HCT116 (cell line): Measurements from ENCODE around the gene RFX1. TPM values are rescaled to one million over a fixed set of nuclear protein-coding genes. Genes with fewer than 3 reads are reported as not detected.
"Not testable (repeated sequence)": the region's sequence is repeated elsewhere in the genome, so short reads cannot be mapped to it uniquely, and the experiment has no call there.

Experiments
- ATAC-seq: fragments of 200-7000 bp; cut with Tn5 transposase; 2 replicates; pipeline ENCODE4 v1.9.1; 2020; ENCODE audit warnings: mild to moderate bottlenecking, moderate library complexity
- BruUV-seq: library from RNA; stranded (reverse); fragments of 400-500 nt; replicated peaks from 2 replicates; lab custom pipeline; 2021; lab: Mats Ljungman, UMichigan
- CTCF ChIA-PET: fragments of 300-600 bp; sonication (Branson Sonifier 250); formaldehyde crosslinking; loops from one replicate; lab custom pipeline; 2021; ENCODE audit warnings: antibody characterized with exemption; lab: Charles Lee
- POLR2A ChIA-PET: fragments of 300-600, 350-600 bp; sonication (Branson Sonifier 250); formaldehyde crosslinking; loops from one replicate; lab custom pipeline; 2021; ENCODE audit warnings: antibody characterized with exemption; lab: Charles Lee
- RAD21 ChIA-PET, 2 experiments: fragments of 300-600 bp; sonication (Branson Sonifier 250); formaldehyde crosslinking; loops; one replicate each; lab custom pipeline; 2023; ENCODE audit warnings: low total read pairs in 2 of 2; ENCODE audit not compliant: uncharacterized antibody in 2 of 2, unreplicated experiment in 2 of 2, low non-redundant PET in 1 of 2; lab: Charles Lee
- DNase-seq: peaks from one replicate; pipeline ENCODE4 v3.0.0-alpha.2; 2010; ENCODE audit warnings: low read depth, low spot score
- H2AFZ ChIP-seq: fragments of 200-600 bp; shearing (Covaris generic), sonication (generic); 2 replicates; pipeline ENCODE4 v1.6.1; 2017; ENCODE audit warnings: low read depth, mixed run types, mixed read lengths, antibody characterized with exemption, low read length; ENCODE audit not compliant: poor library complexity, severe bottlenecking
- H3K27ac ChIP-seq: 2 replicates; pipeline ENCODE4 v1.5.1; 2012; ENCODE audit warnings: low read depth, low read length
- H3K27me3 ChIP-seq: fragments of 200-600 bp; sonication (generic); 2 replicates; pipeline ENCODE4 v1.6.1; 2016; ENCODE audit warnings: mixed run types, low read length, mixed read lengths; ENCODE audit not compliant: insufficient read depth
- H3K36me3 ChIP-seq, 2 experiments: fragments of 200-500 bp in 1 of 2; fragments of 200-600 bp in 1 of 2; sonication (Bioruptor generic) in 1 of 2; sonication (generic) in 1 of 2; 2 replicates each; pipeline versions ENCODE4 v1.5.1 to v1.6.1; 2014 to 2016; ENCODE audit warnings: low read length in 2 of 2, inconsistent platforms in 1 of 2, mixed read lengths in 1 of 2, mixed run types in 1 of 2; ENCODE audit not compliant: insufficient read depth in 2 of 2, control insufficient read depth in 1 of 2
- H3K4me1 ChIP-seq, 2 experiments: fragments of 200-600 bp in 1 of 2; sonication (generic) in 1 of 2; 2 replicates each; pipeline versions ENCODE4 v1.5.1 to v1.6.1; 2012 to 2017; ENCODE audit warnings: low read length in 2 of 2, inconsistent platforms in 1 of 2, mild to moderate bottlenecking in 1 of 2, mixed read lengths in 1 of 2, mixed run types in 1 of 2, moderate library complexity in 1 of 2; ENCODE audit not compliant: insufficient read depth in 2 of 2, control insufficient read depth in 1 of 2
- H3K4me2 ChIP-seq: fragments of 200-600 bp; sonication (generic); 2 replicates; pipeline ENCODE4 v1.6.1; 2017; ENCODE audit warnings: mixed run types, low read length, mixed read lengths
- H3K4me3 ChIP-seq, 2 experiments: fragments of 200-600 bp in 1 of 2; sonication (generic) in 1 of 2; replicated peaks in 1 of 2; 2 replicates each; pipeline ENCODE4 v1.5.1; 2011 to 2016; ENCODE audit warnings: low read length in 2 of 2, control low read depth in 1 of 2, low read depth in 1 of 2, mild to moderate bottlenecking in 1 of 2, mixed read lengths in 1 of 2, mixed run types in 1 of 2
- H3K79me2 ChIP-seq: fragments of 200-600 bp; sonication (generic); 2 replicates; pipeline ENCODE4 v1.6.1; 2017; ENCODE audit warnings: mild to moderate bottlenecking, mixed run types, low read length, moderate library complexity, mixed read lengths; ENCODE audit not compliant: insufficient read depth
- H3K9ac ChIP-seq: fragments of 200-600 bp; sonication (generic); 2 replicates; pipeline ENCODE4 v1.6.1; 2016; ENCODE audit warnings: low read length, mixed read lengths
- H3K9me2 ChIP-seq: fragments of 200-600 bp; sonication (generic), shearing (Covaris generic); 2 replicates; pipeline ENCODE4 v1.6.1; 2017; ENCODE audit warnings: mixed run types, mild to moderate bottlenecking, moderate library complexity; ENCODE audit not compliant: insufficient read depth
- H3K9me3 ChIP-seq, 2 experiments: fragments of 200-500 bp in 1 of 2; fragments of 200-600 bp in 1 of 2; sonication (Bioruptor generic) in 1 of 2; sonication (generic) in 1 of 2; 2 replicates each; pipeline ENCODE4 v1.6.1; 2014 to 2017; ENCODE audit warnings: low read length in 2 of 2, mixed read lengths in 2 of 2, inconsistent platforms in 1 of 2, low read depth in 1 of 2, mild to moderate bottlenecking in 1 of 2, mixed run types in 1 of 2, moderate library complexity in 1 of 2; ENCODE audit not compliant: control insufficient read depth in 1 of 2, insufficient read depth in 1 of 2
- H4K20me1 ChIP-seq: fragments of 200-600 bp; sonication (generic), shearing (Covaris generic); 2 replicates; pipeline ENCODE4 v1.6.1; 2017; ENCODE audit warnings: mixed run types, mild to moderate bottlenecking, moderate library complexity; ENCODE audit not compliant: insufficient read depth
- CBX3 ChIP-seq: IDR thresholded peaks from 2 replicates; pipeline ENCODE4 v1.6.1; 2012; ENCODE audit warnings: low read depth
- RAD21 ChIP-seq: IDR thresholded peaks from 2 replicates; pipeline ENCODE4 v1.6.1; 2012; ENCODE audit warnings: low read depth, mild to moderate bottlenecking
- ZFX ChIP-seq: fragments of 450-650 bp; IDR thresholded peaks from 2 replicates; pipeline ENCODE4 v1.6.1; 2017
- intact Hi-C: fragments of 100-400 bp; cut with micrococcal nuclease; formaldehyde crosslinking; loops from 2 replicates; pipeline ENCODE4 v1.10.0; 2022
- total RNA-seq: library from RNA; stranded (reverse); gene quantifications from one replicate; pipeline ENCODE4 v1.2.1, GENCODE V29; 2021; ENCODE audit not compliant: unreplicated experiment
- TF ChIP-seq, protein P1 (sequence below), 3 experiments: fragments of 200-600 bp in 1 of 3; sonication (generic) in 1 of 3; IDR thresholded peaks in 2 of 3; conservative IDR thresholded peaks in 1 of 3; 2 replicates each; pipeline ENCODE4 v1.5.1; 2012 to 2017; ENCODE audit warnings: low read depth in 2 of 3, low read length in 2 of 3, antibody characterized with exemption in 1 of 3, borderline replicate concordance in 1 of 3, control low read depth in 1 of 3, mild to moderate bottlenecking in 1 of 3, mixed read lengths in 1 of 3, mixed run types in 1 of 3, moderate library complexity in 1 of 3; ENCODE audit not compliant: insufficient read depth in 1 of 3
- TF ChIP-seq, protein P2 (sequence below): IDR thresholded peaks from 2 replicates; pipeline ENCODE4 v1.6.1; 2011; ENCODE audit warnings: mild to moderate bottlenecking, low read length, moderate library complexity; ENCODE audit not compliant: insufficient replicate concordance; ENCODE audit errors: extremely low read depth

RFX1 gene
- total RNA-seq, 1 experiment from 2014 or later: 16.3 TPM

GRCh38 chr19:14042659-14043608 lies 36.8 kb upstream of the RFX1 start:
- H3K36me3 ChIP-seq, H3K4me1 ChIP-seq, H3K4me3 ChIP-seq, H2AFZ ChIP-seq, H3K27me3 ChIP-seq, H3K79me2 ChIP-seq, H3K4me2 ChIP-seq, POLR2A ChIA-PET, RAD21 ChIA-PET, H4K20me1 ChIP-seq, intact Hi-C loops, BruUV-seq, H3K9me3 ChIP-seq, H3K9me2 ChIP-seq, H3K27ac ChIP-seq: not testable (repeated sequence)
- ATAC-seq: peak; percentile 97
- 0 out of 2 replicates have a peak overlapping the region, but pooled peaks have one; percentile 33 for H3K9ac ChIP-seq
- CTCF ChIA-PET: interaction anchor here (0.9 to 4.7 kb wide), 4 partner anchors 10 to 94 kb away, joined by 3 to 31 read pairs (median 6); partner anchors contain the start of genes ASF1B and IL27RA
- peak; percentile 50; the same call in 1 of the 2 replicates for TF ChIP-seq RAD21
- TF ChIP-seq, protein P1, sequence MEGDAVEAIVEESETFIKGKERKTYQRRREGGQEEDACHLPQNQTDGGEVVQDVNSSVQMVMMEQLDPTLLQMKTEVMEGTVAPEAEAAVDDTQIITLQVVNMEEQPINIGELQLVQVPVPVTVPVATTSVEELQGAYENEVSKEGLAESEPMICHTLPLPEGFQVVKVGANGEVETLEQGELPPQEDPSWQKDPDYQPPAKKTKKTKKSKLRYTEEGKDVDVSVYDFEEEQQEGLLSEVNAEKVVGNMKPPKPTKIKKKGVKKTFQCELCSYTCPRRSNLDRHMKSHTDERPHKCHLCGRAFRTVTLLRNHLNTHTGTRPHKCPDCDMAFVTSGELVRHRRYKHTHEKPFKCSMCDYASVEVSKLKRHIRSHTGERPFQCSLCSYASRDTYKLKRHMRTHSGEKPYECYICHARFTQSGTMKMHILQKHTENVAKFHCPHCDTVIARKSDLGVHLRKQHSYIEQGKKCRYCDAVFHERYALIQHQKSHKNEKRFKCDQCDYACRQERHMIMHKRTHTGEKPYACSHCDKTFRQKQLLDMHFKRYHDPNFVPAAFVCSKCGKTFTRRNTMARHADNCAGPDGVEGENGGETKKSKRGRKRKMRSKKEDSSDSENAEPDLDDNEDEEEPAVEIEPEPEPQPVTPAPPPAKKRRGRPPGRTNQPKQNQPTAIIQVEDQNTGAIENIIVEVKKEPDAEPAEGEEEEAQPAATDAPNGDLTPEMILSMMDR (IDR thresholded peaks at IDR 0.05 in 2 of 3, conservative IDR thresholded peaks at IDR 0.05 in 1 of 3; ENCODE audit: borderline replicate concordance in 1 of 3, insufficient read depth in 1 of 3, low read depth in 2 of 3, low read length in 2 of 3): peak; percentile 59 to 70 (median 62); a peak in 5 of 6 replicates
- DNase-seq: peak; percentile 76

DNA sequence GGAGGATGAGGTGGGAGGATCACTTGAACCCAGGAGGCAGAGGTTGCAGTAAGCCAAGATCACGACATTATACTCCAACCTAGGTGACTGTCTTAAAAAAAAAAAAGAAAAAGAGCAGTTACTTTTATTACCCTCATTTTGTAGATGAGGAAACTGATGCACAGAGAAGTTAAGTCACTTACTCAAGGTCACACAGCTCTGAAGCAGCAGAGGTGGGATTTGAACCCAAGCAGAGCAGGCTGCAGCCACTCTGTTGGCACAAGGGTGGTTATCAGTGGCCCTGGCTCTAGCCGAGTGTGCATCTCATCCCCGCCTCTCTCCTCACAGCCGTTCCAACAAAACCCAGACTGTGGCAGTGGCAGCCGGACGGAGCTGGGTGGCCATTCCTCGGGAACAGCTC lies 33.1 kb upstream of the RFX1 start:
- Histone ChIP-seq H3K9ac (no peak overlapping the region), H3K4me2 (no peak overlapping the region), H3K36me3 (peaks cover 2 to 3% of the 10 kb centered on the region in 2 experiments; a peak in 1 of 4 replicates), H2AFZ (no peak overlapping the region), H3K9me2 (no peaks in the 10 kb centered on the region), H4K20me1 (no peaks in the 10 kb centered on the region), H3K27ac (no peak overlapping the region), H3K9me3 (no peaks in the 10 kb centered on the region), H3K79me2 (no peaks in the 10 kb centered on the region), H3K4me3 (no peak overlapping the region), H3K27me3 (no peaks in the 10 kb centered on the region), H3K4me1 (peaks cover 0 to 7% of the 10 kb centered on the region in 2 experiments; a peak in 2 of 4 replicates)
- ChIA-PET CTCF (interaction anchor here (0.6 kb wide), 1 partner anchor 147 kb away, joined by 3 read pairs; no protein-coding TSS in a partner anchor), POLR2A (no interaction called here), RAD21 (no interaction called here)
- intact Hi-C loops: no loop called here
- DNase-seq (no peak), ATAC-seq (no peak)
- no TSS peak for BruUV-seq
- no peak for TF ChIP-seq CBX3
- TF ChIP-seq, protein P2, sequence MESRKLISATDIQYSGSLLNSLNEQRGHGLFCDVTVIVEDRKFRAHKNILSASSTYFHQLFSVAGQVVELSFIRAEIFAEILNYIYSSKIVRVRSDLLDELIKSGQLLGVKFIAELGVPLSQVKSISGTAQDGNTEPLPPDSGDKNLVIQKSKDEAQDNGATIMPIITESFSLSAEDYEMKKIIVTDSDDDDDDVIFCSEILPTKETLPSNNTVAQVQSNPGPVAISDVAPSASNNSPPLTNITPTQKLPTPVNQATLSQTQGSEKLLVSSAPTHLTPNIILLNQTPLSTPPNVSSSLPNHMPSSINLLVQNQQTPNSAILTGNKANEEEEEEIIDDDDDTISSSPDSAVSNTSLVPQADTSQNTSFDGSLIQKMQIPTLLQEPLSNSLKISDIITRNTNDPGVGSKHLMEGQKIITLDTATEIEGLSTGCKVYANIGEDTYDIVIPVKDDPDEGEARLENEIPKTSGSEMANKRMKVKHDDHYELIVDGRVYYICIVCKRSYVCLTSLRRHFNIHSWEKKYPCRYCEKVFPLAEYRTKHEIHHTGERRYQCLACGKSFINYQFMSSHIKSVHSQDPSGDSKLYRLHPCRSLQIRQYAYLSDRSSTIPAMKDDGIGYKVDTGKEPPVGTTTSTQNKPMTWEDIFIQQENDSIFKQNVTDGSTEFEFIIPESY: no peak
- TF ChIP-seq ZFX: no peak
